ENCODE measurements around the gene PNPLA2.

PNPLA2 gene

GRCh38 chr11:783581-784015 lies 35.1 kb upstream of the PNPLA2 start:
- peak; percentile 85 for DNase-seq (ENCODE audit: low read depth)

- DNase-seq (ENCODE audit: low read depth): no peak
Observed at GRCh38 chr11:786235-787083, 32.3 kb upstream of the PNPLA2 start.

GRCh38 chr11:787084-787675 lies 31.5 kb upstream of the PNPLA2 start:
- DNase-seq (ENCODE audit: low read depth): no peak

GRCh38 chr11:788009-788640 lies 30.6 kb upstream of the PNPLA2 start:
- DNase-seq (ENCODE audit: low read depth): no peak

GRCh38 chr11:788953-789940 lies 29.5 kb upstream of the PNPLA2 start:
- DNase-seq (ENCODE audit: low read depth): no peak

- DNase-seq (ENCODE audit: low read depth): peak; percentile 65
Observed at GRCh38 chr11:789943-790342, 28.8 kb upstream of the PNPLA2 start, which contains the start of gene CEND1. Gene CEND1, minus strand, starts transcription at chr11:790090. Its CDS starts 1,514 bp downstream, at chr11:788576.

GRCh38 chr11:790721-791564 lies 27.8 kb upstream of the PNPLA2 start:
- peak; percentile 49 for DNase-seq (ENCODE audit: low read depth)

GRCh38 chr11:791658-792534 lies 26.8 kb upstream of the PNPLA2 start:
- DNase-seq (ENCODE audit: low read depth): no peak

GRCh38 chr11:792535-792821 lies 26.2 kb upstream of the PNPLA2 start:
- DNase-seq (ENCODE audit: low read depth): no peak

- no peak for DNase-seq (ENCODE audit: low read depth)
Observed at GRCh38 chr11:792873-793272, 25.8 kb upstream of the PNPLA2 start.

- no peak for DNase-seq (ENCODE audit: low read depth)
Observed at GRCh38 chr11:793556-793955, 25.2 kb upstream of the PNPLA2 start.

- no peak for DNase-seq (ENCODE audit: low read depth)
Observed at GRCh38 chr11:794013-794765, 24.5 kb upstream of the PNPLA2 start.

GRCh38 chr11:794766-795633 lies 23.7 kb upstream of the PNPLA2 start:
- DNase-seq (ENCODE audit: low read depth): no peak

- peak; percentile 91 for DNase-seq (ENCODE audit: low read depth)
Observed at GRCh38 chr11:795634-796564, 22.8 kb upstream of the PNPLA2 start.

GRCh38 chr11:796565-797295 lies 22.0 kb upstream of the PNPLA2 start:
- no peak for DNase-seq (ENCODE audit: low read depth)

GRCh38 chr11:797296-798092 lies 21.2 kb upstream of the PNPLA2 start:
- DNase-seq (ENCODE audit: low read depth): peak; percentile 87
